GM12872 (cell line): Measurements from ENCODE around the gene TCF7L2.

ENCODE experiments used
- CTCF ChIP-seq: IDR thresholded peaks from 3 replicates; pipeline ENCODE4 v1.5.1; 2011; ENCODE audit warnings: low read depth, mild to moderate bottlenecking, low read length, moderate library complexity; ENCODE audit not compliant: insufficient read depth

Gene TCF7L2

GRCh38 chr10:113020475-113020753 is 70.4 kb downstream of the TCF7L2 start:
- no peak for TF ChIP-seq CTCF

- no peak for TF ChIP-seq CTCF
Observed at GRCh38 chr10:113020838-113021237, 70.8 kb downstream of the TCF7L2 start.

GRCh38 chr10:113021268-113022040 is 71.4 kb downstream of the TCF7L2 start:
- TF ChIP-seq CTCF: no peak

- TF ChIP-seq CTCF: no peak
Observed at GRCh38 chr10:113022265-113022664, 72.2 kb downstream of the TCF7L2 start.

GRCh38 chr10:113023017-113023416 is 73.0 kb downstream of the TCF7L2 start:
- no peak for TF ChIP-seq CTCF

- TF ChIP-seq CTCF: no peak
Observed at GRCh38 chr10:113024930-113025329, 74.9 kb downstream of the TCF7L2 start.

- TF ChIP-seq CTCF: no peak
Observed at GRCh38 chr10:113025487-113025886, 75.4 kb downstream of the TCF7L2 start.

- TF ChIP-seq CTCF: no peak
Observed at GRCh38 chr10:113026679-113027078, 76.6 kb downstream of the TCF7L2 start.
